ENCODE measurements around the gene TRHDE. TPM values are rescaled to one million over a fixed set of nuclear protein-coding genes. Genes with fewer than 3 reads are reported as not detected.

TRHDE gene
- total RNA-seq, 1 donor from 2014 or later: 0.87 TPM

DNA sequence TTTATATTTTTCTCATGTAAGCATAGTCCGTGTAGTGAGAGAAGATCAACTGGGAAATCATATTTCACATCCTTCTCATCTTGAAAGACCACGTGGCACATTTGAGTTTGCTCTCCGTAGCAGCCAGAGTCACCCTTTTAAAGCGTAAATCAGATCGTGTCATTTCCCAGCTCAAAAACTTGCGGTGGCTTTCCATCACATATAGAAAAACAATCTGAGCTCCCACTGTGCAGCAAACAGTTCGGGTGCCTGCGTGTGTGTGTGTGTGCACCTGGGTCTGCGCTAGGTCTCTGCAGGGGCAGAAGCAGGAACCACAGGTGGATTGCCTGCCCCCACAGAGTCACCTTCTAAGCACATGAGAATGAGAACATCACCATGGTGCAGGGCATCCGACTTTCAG, 338.2 kb downstream of the TRHDE start:
- TF ChIP-seq, protein P1, sequence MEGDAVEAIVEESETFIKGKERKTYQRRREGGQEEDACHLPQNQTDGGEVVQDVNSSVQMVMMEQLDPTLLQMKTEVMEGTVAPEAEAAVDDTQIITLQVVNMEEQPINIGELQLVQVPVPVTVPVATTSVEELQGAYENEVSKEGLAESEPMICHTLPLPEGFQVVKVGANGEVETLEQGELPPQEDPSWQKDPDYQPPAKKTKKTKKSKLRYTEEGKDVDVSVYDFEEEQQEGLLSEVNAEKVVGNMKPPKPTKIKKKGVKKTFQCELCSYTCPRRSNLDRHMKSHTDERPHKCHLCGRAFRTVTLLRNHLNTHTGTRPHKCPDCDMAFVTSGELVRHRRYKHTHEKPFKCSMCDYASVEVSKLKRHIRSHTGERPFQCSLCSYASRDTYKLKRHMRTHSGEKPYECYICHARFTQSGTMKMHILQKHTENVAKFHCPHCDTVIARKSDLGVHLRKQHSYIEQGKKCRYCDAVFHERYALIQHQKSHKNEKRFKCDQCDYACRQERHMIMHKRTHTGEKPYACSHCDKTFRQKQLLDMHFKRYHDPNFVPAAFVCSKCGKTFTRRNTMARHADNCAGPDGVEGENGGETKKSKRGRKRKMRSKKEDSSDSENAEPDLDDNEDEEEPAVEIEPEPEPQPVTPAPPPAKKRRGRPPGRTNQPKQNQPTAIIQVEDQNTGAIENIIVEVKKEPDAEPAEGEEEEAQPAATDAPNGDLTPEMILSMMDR (IDR thresholded peaks at IDR 0.05): no peak
- H3K27ac Mint-ChIP-seq (ENCODE audit: unreplicated experiment): no peak overlapping the region
- no peaks in the 10 kb centered on the region for H3K36me3 Mint-ChIP-seq (ENCODE audit: low read depth)
- DNase-seq (ENCODE audit: low spot score): no peak
- no peaks in the 10 kb centered on the region for H3K4me1 Mint-ChIP-seq (ENCODE audit: low read depth)
- H3K9me3 Mint-ChIP-seq (ENCODE audit: low read depth): peaks cover 2% of the 10 kb centered on the region
- H3K27me3 Mint-ChIP-seq (ENCODE audit: low read depth): peaks cover 3% of the 10 kb centered on the region
- no peak overlapping the region for H3K4me3 Mint-ChIP-seq (ENCODE audit: unreplicated experiment)

DNA sequence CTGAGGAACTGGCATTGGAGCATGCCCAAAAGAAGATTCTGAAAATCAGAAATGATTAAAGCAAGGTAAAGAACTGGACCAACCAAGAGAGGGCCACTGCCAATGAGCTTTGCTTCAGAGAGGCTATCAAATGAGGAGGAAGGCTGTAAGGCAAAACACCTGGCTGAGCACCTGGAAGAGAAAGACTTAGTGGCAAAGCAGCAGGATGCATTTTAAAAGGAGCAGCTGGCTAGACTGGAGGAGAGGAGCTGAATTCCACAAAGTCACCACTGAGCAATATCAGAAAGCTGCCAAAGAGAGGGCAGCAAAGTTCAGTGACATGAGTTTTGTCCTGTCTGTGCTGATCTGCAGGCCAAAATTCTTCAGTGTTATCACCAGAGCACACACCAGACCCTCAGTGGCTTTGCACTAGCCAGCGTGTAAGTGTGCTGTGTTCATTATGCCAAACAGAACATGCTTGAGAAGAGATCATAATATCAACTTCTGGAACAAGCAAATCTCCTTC, 338.7 kb downstream of the TRHDE start:
- no peak for DNase-seq (ENCODE audit: low spot score)
- Mint-ChIP-seq H3K4me3 (ENCODE audit: unreplicated experiment) (no peak overlapping the region), H3K27ac (ENCODE audit: unreplicated experiment) (no peak overlapping the region)

DNA sequence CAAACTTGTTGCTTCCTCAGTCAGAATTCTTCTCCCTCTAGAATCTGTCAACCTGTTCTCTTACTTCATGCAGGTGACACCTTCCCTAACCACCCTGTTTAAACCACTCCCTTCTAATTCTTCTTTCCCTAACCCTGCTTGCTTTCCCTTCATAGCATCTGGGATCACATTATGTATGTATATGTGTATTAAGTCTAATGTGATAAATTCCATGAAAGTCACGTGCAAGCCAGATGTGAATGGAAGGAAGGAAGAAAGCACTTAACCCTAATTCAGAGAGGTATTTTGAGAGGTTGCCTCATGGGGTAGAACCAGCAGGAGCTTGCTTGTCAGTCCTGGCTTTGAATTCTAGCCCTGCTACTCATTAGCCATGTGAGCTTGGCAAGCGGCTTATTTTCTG, 340.0 kb downstream of the TRHDE start:
- no peak for DNase-seq (ENCODE audit: low spot score)
- Mint-ChIP-seq H3K4me1 (ENCODE audit: low read depth) (no peaks in the 10 kb centered on the region), H3K4me3 (ENCODE audit: unreplicated experiment) (no peak overlapping the region), H3K27ac (ENCODE audit: unreplicated experiment) (no peak overlapping the region), H3K27me3 (ENCODE audit: low read depth) (peaks cover 3% of the 10 kb centered on the region), H3K9me3 (ENCODE audit: low read depth) (peaks cover under 1% of the 10 kb centered on the region), H3K36me3 (ENCODE audit: low read depth) (no peaks in the 10 kb centered on the region)
- TF ChIP-seq, protein P1 (IDR thresholded peaks at IDR 0.05): no peak

More for the DNA sequence above, 338.7 kb downstream of the TRHDE start:
- Mint-ChIP-seq H3K27me3 (ENCODE audit: low read depth) (peaks cover 3% of the 10 kb centered on the region), H3K36me3 (ENCODE audit: low read depth) (no peaks in the 10 kb centered on the region), H3K9me3 (ENCODE audit: low read depth) (peaks cover 2% of the 10 kb centered on the region), H3K4me1 (ENCODE audit: low read depth) (no peaks in the 10 kb centered on the region)
- TF ChIP-seq, protein P1 (IDR thresholded peaks at IDR 0.05): no peak

DNA sequence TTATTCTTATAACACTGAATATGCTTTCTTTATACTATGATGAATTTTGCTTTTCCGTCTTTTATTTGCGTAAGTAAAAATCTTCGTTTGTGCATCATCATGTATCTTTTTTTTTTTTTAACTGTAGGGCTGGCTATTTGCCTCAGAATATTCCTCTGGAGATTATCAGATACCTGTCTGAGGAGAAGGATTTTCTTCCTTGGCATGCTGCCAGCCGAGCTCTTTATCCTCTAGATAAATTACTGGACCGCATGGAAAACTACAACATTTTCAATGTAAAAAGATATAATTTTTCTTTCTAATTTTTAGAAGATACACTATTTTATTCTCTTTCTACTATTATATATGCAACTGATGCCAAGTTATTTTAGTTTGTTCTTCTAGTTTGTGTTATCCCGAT, 346.6 kb downstream of the TRHDE start:
- DNase-seq (ENCODE audit: low spot score): no peak
- H3K4me3 Mint-ChIP-seq (ENCODE audit: unreplicated experiment): no peak overlapping the region
- H3K36me3 Mint-ChIP-seq (ENCODE audit: low read depth): no peaks in the 10 kb centered on the region
- no peaks in the 10 kb centered on the region for H3K9me3 Mint-ChIP-seq (ENCODE audit: low read depth)
- TF ChIP-seq, protein P1 (IDR thresholded peaks at IDR 0.05): no peak
- H3K27me3 Mint-ChIP-seq (ENCODE audit: low read depth): no peaks in the 10 kb centered on the region
- H3K4me1 Mint-ChIP-seq (ENCODE audit: low read depth): no peaks in the 10 kb centered on the region
- H3K27ac Mint-ChIP-seq (ENCODE audit: unreplicated experiment): no peak overlapping the region

DNA sequence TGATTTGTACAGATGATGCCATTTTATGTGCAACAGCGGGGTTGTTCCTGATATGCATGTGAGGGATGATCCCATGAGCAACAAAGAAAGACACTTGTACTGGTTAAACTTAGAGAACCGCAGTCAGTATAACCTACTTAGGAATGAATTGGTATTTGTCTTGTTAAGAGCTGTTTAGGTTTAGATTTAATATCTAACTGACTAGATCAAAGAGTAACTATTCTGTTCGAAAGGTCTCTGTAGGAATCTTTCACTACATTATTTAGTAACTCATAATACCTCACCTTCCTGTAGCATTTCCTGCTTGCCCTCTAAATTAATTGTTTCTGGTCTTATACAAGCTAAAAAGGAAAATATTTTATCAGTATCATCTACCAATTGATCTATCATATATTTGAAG, 350.4 kb downstream of the TRHDE start:
- TF ChIP-seq, protein P1 (IDR thresholded peaks at IDR 0.05): no peak
- Mint-ChIP-seq H3K4me3 (ENCODE audit: unreplicated experiment) (no peak overlapping the region), H3K36me3 (ENCODE audit: low read depth) (no peaks in the 10 kb centered on the region), H3K4me1 (ENCODE audit: low read depth) (no peaks in the 10 kb centered on the region), H3K27ac (ENCODE audit: unreplicated experiment) (no peak overlapping the region), H3K9me3 (ENCODE audit: low read depth) (no peaks in the 10 kb centered on the region), H3K27me3 (ENCODE audit: low read depth) (no peaks in the 10 kb centered on the region)
- DNase-seq (ENCODE audit: low spot score): no peak

Data from chondrocyte (in vitro differentiated cells).